T-helper 1 cell treated with Interleukin-12 subunit alpha and Interleukin-12 subunit beta and Interleukin-4 antibody, amounts not matched to agents 30 μg/mL and 1 μg/mL, for 36 hours (primary cell): ENCODE measurements around the gene TLE3.

Experiments
- H3K27ac Mint-ChIP-seq: one replicate; pipeline ENCODE4 v1.8.0; 2021; ENCODE audit warnings: mild to moderate bottlenecking, mixed read lengths
- H3K27me3 Mint-ChIP-seq: one replicate; pipeline ENCODE4 v1.8.0; 2021; ENCODE audit warnings: low read depth, mixed read lengths
- H3K36me3 Mint-ChIP-seq: one replicate; pipeline ENCODE4 v1.8.0; 2021; ENCODE audit warnings: low read depth, mixed read lengths
- H3K4me1 Mint-ChIP-seq: one replicate; pipeline ENCODE4 v1.8.0; 2021; ENCODE audit warnings: low read depth, mixed read lengths
- H3K4me3 Mint-ChIP-seq: one replicate; pipeline ENCODE4 v1.8.0; 2021; ENCODE audit warnings: mild to moderate bottlenecking, moderate library complexity, mixed read lengths
- H3K9me3 Mint-ChIP-seq: one replicate; pipeline ENCODE4 v1.8.0; 2021; ENCODE audit warnings: mixed read lengths

The TLE3 gene

GRCh38 chr15:70061696-70062270 lies 35.9 kb downstream of the TLE3 start:
- no peak overlapping the region for H3K4me3 Mint-ChIP-seq
- no peaks in the 10 kb centered on the region for H3K27me3 Mint-ChIP-seq
- no peak overlapping the region for H3K27ac Mint-ChIP-seq
- no peaks in the 10 kb centered on the region for H3K9me3 Mint-ChIP-seq
- peaks cover 26% of the 10 kb centered on the region for H3K36me3 Mint-ChIP-seq
- H3K4me1 Mint-ChIP-seq: peaks cover 2% of the 10 kb centered on the region

- Mint-ChIP-seq H3K27ac (no peak overlapping the region), H3K36me3 (peaks cover 26% of the 10 kb centered on the region), H3K4me3 (no peak overlapping the region)
Observed at GRCh38 chr15:70060993-70061305, 36.8 kb downstream of the TLE3 start.

GRCh38 chr15:70060214-70060992 lies 37.3 kb downstream of the TLE3 start:
- Mint-ChIP-seq H3K27me3 (no peaks in the 10 kb centered on the region), H3K9me3 (no peaks in the 10 kb centered on the region), H3K4me3 (no peak overlapping the region), H3K36me3 (peaks cover 29% of the 10 kb centered on the region), H3K27ac (no peak overlapping the region), H3K4me1 (peaks cover 2% of the 10 kb centered on the region)

More at GRCh38 chr15:70060993-70061305, 36.8 kb downstream of the TLE3 start:
- Mint-ChIP-seq H3K4me1 (peaks cover 2% of the 10 kb centered on the region), H3K9me3 (no peaks in the 10 kb centered on the region), H3K27me3 (no peaks in the 10 kb centered on the region)

- Mint-ChIP-seq H3K9me3 (no peaks in the 10 kb centered on the region), H3K4me1 (peaks cover 2% of the 10 kb centered on the region), H3K27ac (no peak overlapping the region)
Observed at GRCh38 chr15:70059476-70060213, 38.1 kb downstream of the TLE3 start.

GRCh38 chr15:70058642-70059360 lies 38.9 kb downstream of the TLE3 start:
- no peak overlapping the region for H3K27ac Mint-ChIP-seq
- peaks cover 2% of the 10 kb centered on the region for H3K4me1 Mint-ChIP-seq
- no peaks in the 10 kb centered on the region for H3K27me3 Mint-ChIP-seq
- H3K4me3 Mint-ChIP-seq: no peak overlapping the region
- H3K9me3 Mint-ChIP-seq: no peaks in the 10 kb centered on the region
- H3K36me3 Mint-ChIP-seq: peaks cover 31% of the 10 kb centered on the region

More at GRCh38 chr15:70059476-70060213, 38.1 kb downstream of the TLE3 start:
- no peak overlapping the region for H3K4me3 Mint-ChIP-seq
- peaks cover 29% of the 10 kb centered on the region for H3K36me3 Mint-ChIP-seq
- no peaks in the 10 kb centered on the region for H3K27me3 Mint-ChIP-seq

- no peak overlapping the region for H3K4me3 Mint-ChIP-seq
- no peaks in the 10 kb centered on the region for H3K27me3 Mint-ChIP-seq
- H3K27ac Mint-ChIP-seq: no peak overlapping the region
- peaks cover 34% of the 10 kb centered on the region for H3K36me3 Mint-ChIP-seq
- no peaks in the 10 kb centered on the region for H3K9me3 Mint-ChIP-seq
- peaks cover 2% of the 10 kb centered on the region for H3K4me1 Mint-ChIP-seq
Observed at GRCh38 chr15:70057931-70058641, 39.6 kb downstream of the TLE3 start.

GRCh38 chr15:70056091-70056680 lies 41.5 kb downstream of the TLE3 start:
- Mint-ChIP-seq H3K27ac (no peak overlapping the region), H3K4me1 (peaks cover 2% of the 10 kb centered on the region), H3K27me3 (no peaks in the 10 kb centered on the region), H3K4me3 (no peak overlapping the region), H3K9me3 (no peaks in the 10 kb centered on the region), H3K36me3 (peaks cover 38% of the 10 kb centered on the region)

- H3K9me3 Mint-ChIP-seq: no peaks in the 10 kb centered on the region
- peaks cover 2% of the 10 kb centered on the region for H3K4me1 Mint-ChIP-seq
- H3K36me3 Mint-ChIP-seq: peaks cover 43% of the 10 kb centered on the region
- H3K27me3 Mint-ChIP-seq: no peaks in the 10 kb centered on the region
- H3K4me3 Mint-ChIP-seq: no peak overlapping the region
- H3K27ac Mint-ChIP-seq: no peak overlapping the region
Observed at GRCh38 chr15:70055601-70056051, 42.1 kb downstream of the TLE3 start.

GRCh38 chr15:70054884-70055387 lies 42.8 kb downstream of the TLE3 start:
- H3K4me3 Mint-ChIP-seq: no peak overlapping the region
- H3K9me3 Mint-ChIP-seq: no peaks in the 10 kb centered on the region
- H3K27me3 Mint-ChIP-seq: no peaks in the 10 kb centered on the region
- H3K4me1 Mint-ChIP-seq: peaks cover 2% of the 10 kb centered on the region
- H3K36me3 Mint-ChIP-seq: peaks cover 46% of the 10 kb centered on the region
- H3K27ac Mint-ChIP-seq: no peak overlapping the region

GRCh38 chr15:70054366-70054765 lies 43.4 kb downstream of the TLE3 start:
- H3K4me1 Mint-ChIP-seq: peaks cover 2% of the 10 kb centered on the region
- H3K27ac Mint-ChIP-seq: no peak overlapping the region
- no peak overlapping the region for H3K4me3 Mint-ChIP-seq
- H3K9me3 Mint-ChIP-seq: no peaks in the 10 kb centered on the region
- peaks cover 41% of the 10 kb centered on the region for H3K36me3 Mint-ChIP-seq
- no peaks in the 10 kb centered on the region for H3K27me3 Mint-ChIP-seq

GRCh38 chr15:70053716-70054229 lies 43.9 kb downstream of the TLE3 start:
- Mint-ChIP-seq H3K9me3 (no peaks in the 10 kb centered on the region), H3K27me3 (no peaks in the 10 kb centered on the region), H3K4me1 (no peaks in the 10 kb centered on the region), H3K4me3 (no peak overlapping the region), H3K36me3 (peaks cover 35% of the 10 kb centered on the region), H3K27ac (no peak overlapping the region)

GRCh38 chr15:70053001-70053715 lies 44.6 kb downstream of the TLE3 start:
- peaks cover 34% of the 10 kb centered on the region for H3K36me3 Mint-ChIP-seq
- no peak overlapping the region for H3K4me3 Mint-ChIP-seq
- H3K4me1 Mint-ChIP-seq: no peaks in the 10 kb centered on the region
- no peak overlapping the region for H3K27ac Mint-ChIP-seq
- H3K9me3 Mint-ChIP-seq: no peaks in the 10 kb centered on the region
- H3K27me3 Mint-ChIP-seq: no peaks in the 10 kb centered on the region
